ENCODE data around the gene EIF4EBP3. TPM values are rescaled to one million over a fixed set of nuclear protein-coding genes. Genes with fewer than 3 reads are reported as not detected.

EIF4EBP3 gene
- total RNA-seq, 4 donors from 2014 or later: 19.2 to 46.1 (median 30.3) TPM

DNA sequence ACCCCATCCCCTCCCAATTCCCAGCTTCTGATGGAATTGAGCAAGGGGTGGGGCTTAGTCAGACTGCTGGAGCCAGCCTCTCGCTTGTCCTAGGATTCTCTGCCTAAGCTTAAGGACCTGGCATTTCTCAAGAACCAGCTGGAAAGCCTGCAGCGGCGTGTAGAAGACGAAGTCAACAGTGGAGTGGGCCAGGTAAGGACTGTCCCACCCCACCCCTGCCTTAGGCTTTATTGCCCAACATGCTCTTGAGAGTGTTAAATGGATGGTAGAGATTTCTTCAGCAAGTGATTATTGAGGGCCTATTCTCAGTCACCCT is 18.3 kb downstream of the EIF4EBP3 start:
- H3K4me3 ChIP-seq: peak overlapping the region; percentile 86
- peak in 1 of 2 donors; percentile 73 for DNase-seq (ENCODE audit: low spot score in 2 of 2)
- peaks cover 54% of the 10 kb centered on the region for H3K4me1 ChIP-seq
- H3K27ac ChIP-seq: peak overlapping the region; percentile 88
- H3K36me3 ChIP-seq: peaks cover 41% of the 10 kb centered on the region
- H3K9me3 ChIP-seq: no peaks in the 10 kb centered on the region
- H3K27me3 ChIP-seq: no peaks in the 10 kb centered on the region
- no peak for TF ChIP-seq POLR2AphosphoS5 (IDR thresholded peaks at IDR 0.05)
- TF ChIP-seq POLR2A (IDR thresholded peaks at IDR 0.05): no peak
- no peak for TF ChIP-seq EP300 (IDR thresholded peaks at IDR 0.05)
- TF ChIP-seq, protein P1, sequence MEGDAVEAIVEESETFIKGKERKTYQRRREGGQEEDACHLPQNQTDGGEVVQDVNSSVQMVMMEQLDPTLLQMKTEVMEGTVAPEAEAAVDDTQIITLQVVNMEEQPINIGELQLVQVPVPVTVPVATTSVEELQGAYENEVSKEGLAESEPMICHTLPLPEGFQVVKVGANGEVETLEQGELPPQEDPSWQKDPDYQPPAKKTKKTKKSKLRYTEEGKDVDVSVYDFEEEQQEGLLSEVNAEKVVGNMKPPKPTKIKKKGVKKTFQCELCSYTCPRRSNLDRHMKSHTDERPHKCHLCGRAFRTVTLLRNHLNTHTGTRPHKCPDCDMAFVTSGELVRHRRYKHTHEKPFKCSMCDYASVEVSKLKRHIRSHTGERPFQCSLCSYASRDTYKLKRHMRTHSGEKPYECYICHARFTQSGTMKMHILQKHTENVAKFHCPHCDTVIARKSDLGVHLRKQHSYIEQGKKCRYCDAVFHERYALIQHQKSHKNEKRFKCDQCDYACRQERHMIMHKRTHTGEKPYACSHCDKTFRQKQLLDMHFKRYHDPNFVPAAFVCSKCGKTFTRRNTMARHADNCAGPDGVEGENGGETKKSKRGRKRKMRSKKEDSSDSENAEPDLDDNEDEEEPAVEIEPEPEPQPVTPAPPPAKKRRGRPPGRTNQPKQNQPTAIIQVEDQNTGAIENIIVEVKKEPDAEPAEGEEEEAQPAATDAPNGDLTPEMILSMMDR (IDR thresholded peaks at IDR 0.05): no peak
- 68% methylated on average over 4 of the region's 4 CpGs for WGBS

- WGBS: 96% methylated on average over 5 of the region's 5 CpGs
- H3K27me3 ChIP-seq: no peaks in the 10 kb centered on the region
- TF ChIP-seq POLR2AphosphoS5 (IDR thresholded peaks at IDR 0.05) (no peak), EP300 (IDR thresholded peaks at IDR 0.05) (no peak), POLR2A (IDR thresholded peaks at IDR 0.05) (no peak)
- TF ChIP-seq, protein P1 (IDR thresholded peaks at IDR 0.05): no peak
- no peaks in the 10 kb centered on the region for H3K9me3 ChIP-seq
- H3K4me3 ChIP-seq: no peak overlapping the region
- peaks cover 59% of the 10 kb centered on the region for H3K4me1 ChIP-seq
- peaks cover 32% of the 10 kb centered on the region for H3K36me3 ChIP-seq
- DNase-seq (ENCODE audit: low spot score in 2 of 2): no peak
- H3K27ac ChIP-seq: no peak overlapping the region
These were observed 19.2 kb downstream of the EIF4EBP3 start for GRCh38 chr5:140566665-140567064.

GRCh38 chr5:140567136-140567818 is 19.8 kb downstream of the EIF4EBP3 start:
- peaks cover 53% of the 10 kb centered on the region for H3K4me1 ChIP-seq
- H3K27me3 ChIP-seq: no peaks in the 10 kb centered on the region
- no peak overlapping the region for H3K4me3 ChIP-seq
- peaks cover 26% of the 10 kb centered on the region for H3K36me3 ChIP-seq
- H3K27ac ChIP-seq: no peak overlapping the region
- TF ChIP-seq, protein P1 (IDR thresholded peaks at IDR 0.05): no peak
- TF ChIP-seq POLR2AphosphoS5 (IDR thresholded peaks at IDR 0.05): no peak
- TF ChIP-seq POLR2A (IDR thresholded peaks at IDR 0.05): no peak
- TF ChIP-seq EP300 (IDR thresholded peaks at IDR 0.05): no peak
- H3K9me3 ChIP-seq: no peaks in the 10 kb centered on the region
- WGBS: 92% methylated on average over 20 of the region's 22 CpGs
- no peak for DNase-seq (ENCODE audit: low spot score in 2 of 2)

DNA sequence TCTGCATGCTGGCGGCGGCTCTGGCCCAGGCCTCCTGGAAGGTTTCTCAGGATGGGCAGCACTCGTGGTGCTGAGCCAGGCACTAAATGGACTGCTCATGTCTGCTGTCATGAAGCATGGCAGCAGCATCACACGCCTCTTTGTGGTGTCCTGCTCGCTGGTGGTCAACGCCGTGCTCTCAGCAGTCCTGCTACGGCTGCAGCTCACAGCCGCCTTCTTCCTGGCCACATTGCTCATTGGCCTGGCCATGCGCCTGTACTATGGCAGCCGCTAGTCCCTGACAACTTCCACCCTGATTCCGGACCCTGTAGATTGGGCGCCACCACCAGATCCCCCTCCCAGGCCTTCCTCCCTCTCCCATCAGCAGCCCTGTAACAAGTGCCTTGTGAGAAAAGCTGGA is 20.4 kb downstream of the EIF4EBP3 start:
- peaks cover 47% of the 10 kb centered on the region for H3K4me1 ChIP-seq

GRCh38 chr5:140568443-140569063 is 21.1 kb downstream of the EIF4EBP3 start:
- no peaks in the 10 kb centered on the region for H3K9me3 ChIP-seq
- H3K27me3 ChIP-seq: no peaks in the 10 kb centered on the region
- H3K27ac ChIP-seq: peak overlapping the region; percentile 3
- WGBS: 95% methylated on average over 2 of the region's 2 CpGs
- no peak overlapping the region for H3K4me3 ChIP-seq
- TF ChIP-seq, protein P1 (IDR thresholded peaks at IDR 0.05): no peak
- TF ChIP-seq POLR2AphosphoS5 (IDR thresholded peaks at IDR 0.05) (no peak), POLR2A (IDR thresholded peaks at IDR 0.05) (no peak), EP300 (IDR thresholded peaks at IDR 0.05) (no peak)
- no peak for DNase-seq (ENCODE audit: low spot score in 2 of 2)
- H3K4me1 ChIP-seq: peaks cover 40% of the 10 kb centered on the region
- peaks cover 26% of the 10 kb centered on the region for H3K36me3 ChIP-seq

More for the DNA sequence above, 20.4 kb downstream of the EIF4EBP3 start:
- peaks cover 26% of the 10 kb centered on the region for H3K36me3 ChIP-seq
- TF ChIP-seq POLR2AphosphoS5 (IDR thresholded peaks at IDR 0.05) (no peak), EP300 (IDR thresholded peaks at IDR 0.05) (no peak), POLR2A (IDR thresholded peaks at IDR 0.05) (no peak)
- TF ChIP-seq, protein P1 (IDR thresholded peaks at IDR 0.05): no peak
- no peaks in the 10 kb centered on the region for H3K27me3 ChIP-seq
- WGBS: 92% methylated on average over 12 of the region's 13 CpGs
- H3K4me3 ChIP-seq: no peak overlapping the region
- H3K27ac ChIP-seq: no peak overlapping the region
- no peaks in the 10 kb centered on the region for H3K9me3 ChIP-seq
- no peak for DNase-seq (ENCODE audit: low spot score in 2 of 2)
